ENCODE measurements around the gene PRR19. TPM values are rescaled to one million over a fixed set of nuclear protein-coding genes. Genes with fewer than 3 reads are reported as not detected.

Gene PRR19
- total RNA-seq, 1 donor from 2014 or later = 2.0 TPM

- H3K4me3 Mint-ChIP-seq (ENCODE audit: unreplicated experiment) = no peak overlapping the region
- DNase-seq (ENCODE audit: extremely low spot score, unreplicated experiment) = no peak
- no peaks in the 10 kb centered on the region for H3K9me3 Mint-ChIP-seq (ENCODE audit: unreplicated experiment)
- H3K27me3 Mint-ChIP-seq (ENCODE audit: unreplicated experiment) = no peaks in the 10 kb centered on the region
- no peak overlapping the region for H3K27ac Mint-ChIP-seq (ENCODE audit: unreplicated experiment)
- H3K36me3 Mint-ChIP-seq (ENCODE audit: unreplicated experiment) = peaks cover 2% of the 10 kb centered on the region
- no peak for TF ChIP-seq CTCF (IDR thresholded peaks at IDR 0.05)
- peaks cover 30% of the 10 kb centered on the region for H3K4me1 Mint-ChIP-seq (ENCODE audit: unreplicated experiment)
These were observed 34.2 kb upstream of the PRR19 start for GRCh38 chr19:42267644-42268141.

DNA sequence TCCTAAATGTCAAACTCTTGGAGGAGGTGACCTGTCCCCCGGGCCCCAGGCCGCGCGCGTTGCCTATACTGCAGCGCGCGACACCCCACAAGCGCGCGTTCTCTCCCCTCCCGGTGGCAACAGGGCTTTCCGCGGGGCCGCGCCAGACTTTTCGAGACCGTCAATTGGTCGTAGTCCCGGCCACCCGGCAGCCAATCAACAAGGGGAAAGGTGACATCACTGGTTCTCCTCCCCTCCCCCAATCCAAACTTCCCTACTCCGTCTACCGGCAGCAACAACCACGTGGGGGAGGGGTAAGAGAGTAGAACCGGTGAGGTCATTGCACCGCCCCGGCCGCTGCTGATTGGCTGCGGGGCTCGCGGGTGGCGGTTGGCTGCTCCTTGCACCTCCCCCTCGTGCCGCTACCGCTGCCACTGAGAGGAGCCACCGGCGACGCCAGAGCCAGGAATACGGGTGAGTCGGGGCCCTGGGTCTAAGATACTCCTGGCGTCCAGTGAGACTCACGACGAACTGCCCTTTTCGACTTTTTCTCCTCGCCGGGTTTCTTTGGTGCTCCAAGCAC, 33.7 kb upstream of the PRR19 start:
- H3K4me3 Mint-ChIP-seq (ENCODE audit: unreplicated experiment) = no peak overlapping the region
- peaks cover 3% of the 10 kb centered on the region for H3K36me3 Mint-ChIP-seq (ENCODE audit: unreplicated experiment)
- DNase-seq (ENCODE audit: extremely low spot score, unreplicated experiment) = peak; percentile 100
- no peak overlapping the region for H3K27ac Mint-ChIP-seq (ENCODE audit: unreplicated experiment)
- H3K27me3 Mint-ChIP-seq (ENCODE audit: unreplicated experiment) = no peaks in the 10 kb centered on the region
- H3K4me1 Mint-ChIP-seq (ENCODE audit: unreplicated experiment) = peaks cover 30% of the 10 kb centered on the region
- H3K9me3 Mint-ChIP-seq (ENCODE audit: unreplicated experiment) = no peaks in the 10 kb centered on the region
- no peak for TF ChIP-seq CTCF (IDR thresholded peaks at IDR 0.05)

- H3K9me3 Mint-ChIP-seq (ENCODE audit: unreplicated experiment) = no peaks in the 10 kb centered on the region
- H3K4me3 Mint-ChIP-seq (ENCODE audit: unreplicated experiment) = peak within 1 kb of the TSS; percentile 84
- no peak for TF ChIP-seq CTCF (IDR thresholded peaks at IDR 0.05)
- H3K4me1 Mint-ChIP-seq (ENCODE audit: unreplicated experiment) = peaks cover 30% of the 10 kb centered on the region
- peak within 1 kb of the TSS; percentile 93 for H3K27ac Mint-ChIP-seq (ENCODE audit: unreplicated experiment)
- no peaks in the 10 kb centered on the region for H3K27me3 Mint-ChIP-seq (ENCODE audit: unreplicated experiment)
- DNase-seq (ENCODE audit: extremely low spot score, unreplicated experiment) = peak; percentile 100
- peaks cover 7% of the 10 kb centered on the region for H3K36me3 Mint-ChIP-seq (ENCODE audit: unreplicated experiment)
These were observed 33.0 kb upstream of the PRR19 start, which contains the start of gene CIC for GRCh38 chr19:42268704-42269477. CIC (plus strand) TSS chr19:42269252; CDS start chr19:42271784, 2,532 bp downstream.

GRCh38 chr19:42269478-42270345, 32.2 kb upstream of the PRR19 start:
- H3K36me3 Mint-ChIP-seq (ENCODE audit: unreplicated experiment) = peaks cover 10% of the 10 kb centered on the region
- no peak for DNase-seq (ENCODE audit: extremely low spot score, unreplicated experiment)
- H3K4me1 Mint-ChIP-seq (ENCODE audit: unreplicated experiment) = peaks cover 34% of the 10 kb centered on the region
- no peak for TF ChIP-seq CTCF (IDR thresholded peaks at IDR 0.05)
- peak overlapping the region; percentile 93 for H3K27ac Mint-ChIP-seq (ENCODE audit: unreplicated experiment)
- H3K4me3 Mint-ChIP-seq (ENCODE audit: unreplicated experiment) = peak overlapping the region; percentile 84
- no peaks in the 10 kb centered on the region for H3K27me3 Mint-ChIP-seq (ENCODE audit: unreplicated experiment)
- H3K9me3 Mint-ChIP-seq (ENCODE audit: unreplicated experiment) = no peaks in the 10 kb centered on the region

Data from osteocyte (in vitro differentiated cells).